ENCODE results near the gene COX14. TPM values are rescaled to one million over a fixed set of nuclear protein-coding genes. Genes with fewer than 3 reads are reported as not detected.

The COX14 gene
- total RNA-seq, 1 experiment from 2014 or later = 31.9 TPM

DNA sequence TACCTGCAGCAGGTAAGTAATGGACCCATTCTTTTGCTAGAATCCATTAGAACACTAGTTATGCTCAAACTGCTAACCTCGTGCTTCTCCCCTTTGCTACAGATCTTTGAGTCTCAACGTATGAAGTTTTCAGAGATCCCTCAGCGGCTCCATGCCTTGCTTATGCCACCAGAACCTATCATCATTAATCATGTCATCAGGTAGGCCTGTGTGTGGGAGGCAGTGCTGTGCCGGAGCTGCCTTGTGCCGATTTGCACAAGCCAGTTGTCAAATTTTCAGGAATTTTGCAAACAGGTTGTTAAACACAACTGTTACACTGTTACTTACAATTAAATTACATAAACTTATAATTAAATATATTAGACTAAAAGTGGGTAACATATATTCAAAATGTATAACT lies 21.6 kb upstream of the COX14 start:
- H2AK5ac ChIP-seq (ENCODE audit: insufficient read length, low read length) = no peak overlapping the region
- Mint-ChIP-seq H3K4me1 (peaks cover 6 to 9% of the 10 kb centered on the region in 2 experiments), H3K9me3 (no peaks in the 10 kb centered on the region), H3K4me3 (no peak overlapping the region), H3K27me3 (ENCODE audit: low read depth) (no peaks in the 10 kb centered on the region), H3K36me3 (ENCODE audit: insufficient read depth in 1 of 3, low read depth in 3 of 3) (peaks cover 64 to 90% (median 86%) of the 10 kb centered on the region in 3 experiments; a peak in 6 of 7 replicates), H3K27ac (no peak overlapping the region)
- H3K79me1 ChIP-seq (ENCODE audit: insufficient read depth, low read depth, low read length, poor library complexity, severe bottlenecking) = no peaks in the 10 kb centered on the region
- H3K4me2 ChIP-seq (ENCODE audit: insufficient read depth, insufficient read length, low read length) = no peak overlapping the region
- no peak overlapping the region for H3K18ac ChIP-seq (ENCODE audit: insufficient read length, low read depth, low read length)
- no peak overlapping the region for H4K91ac ChIP-seq (ENCODE audit: insufficient read length, low read depth, low read length)
- H3K27ac ChIP-seq (ENCODE audit: insufficient read length, low read depth, low read length) = no peak overlapping the region
- H2AFZ ChIP-seq (ENCODE audit: low read length) = no peak overlapping the region
- no peaks in the 10 kb centered on the region for H3K23me2 ChIP-seq (ENCODE audit: insufficient read length, low read depth, low read length, poor library complexity, severe bottlenecking)
- no peak overlapping the region for H4K8ac ChIP-seq (replicated peaks; ENCODE audit: insufficient read length, low read depth, low read length)
- H3K14ac ChIP-seq (ENCODE audit: insufficient read depth, low read length) = no peak overlapping the region
- H2BK5ac ChIP-seq (ENCODE audit: insufficient read length, low read length) = no peak overlapping the region
- no peak overlapping the region for H2BK20ac ChIP-seq (ENCODE audit: low read depth, low read length, poor library complexity, severe bottlenecking)
- no peak overlapping the region for H2BK15ac ChIP-seq (ENCODE audit: low read depth, low read length)
- H4K20me1 ChIP-seq (ENCODE audit: control insufficient read depth, insufficient read depth, insufficient read length) = no peaks in the 10 kb centered on the region
- no peaks in the 10 kb centered on the region for H3K79me2 ChIP-seq (ENCODE audit: insufficient read depth, low read length)
- DNase-seq = no peak
- no peaks in the 10 kb centered on the region for H3K9me3 ChIP-seq (ENCODE audit: control insufficient read depth, low read depth, low read length)
- H3K23ac ChIP-seq (ENCODE audit: insufficient read length, low read depth, low read length) = no peak overlapping the region
- TF ChIP-seq CTCF (conservative IDR thresholded peaks at IDR 0.05) = no peak
- WGBS (ENCODE audit: extremely low coverage, insufficient read length, low lambda C conversion rate) = no CpG with 5 or more reads among the region's 5 CpGs
- no peak overlapping the region for H3K4ac ChIP-seq (ENCODE audit: low read depth, low read length)
- H3K9ac ChIP-seq (ENCODE audit: extremely low read depth, insufficient read length, low read length) = no peak overlapping the region
- no peak overlapping the region for H2BK12ac ChIP-seq (ENCODE audit: insufficient read length, low read depth, low read length)
- H3K56ac ChIP-seq (ENCODE audit: insufficient read length, low read depth, low read length) = no peak overlapping the region
- no peak overlapping the region for H4K5ac ChIP-seq (ENCODE audit: insufficient read length, low read depth, low read length)
- no peaks in the 10 kb centered on the region for H3K27me3 ChIP-seq (ENCODE audit: insufficient read depth, low read length)
- H2BK120ac ChIP-seq (ENCODE audit: low read depth, low read length, poor library complexity, severe bottlenecking) = no peak overlapping the region
- H3K4me1 ChIP-seq (ENCODE audit: insufficient read depth, low read length) = no peaks in the 10 kb centered on the region
- no peak overlapping the region for H3T11ph ChIP-seq (ENCODE audit: low read length)

Data from H9 (cell line).